ENCODE results near the gene DRGX. TPM values are rescaled to one million over a fixed set of nuclear protein-coding genes. Genes with fewer than 3 reads are reported as not detected.

The DRGX gene
- total and polyA plus RNA-seq, 10 of the 15 experiments (the other 5 are each of a cell fraction or from before 2014, with no cell fraction given), result not detected

GRCh38 chr10:49384268-49384953 lies 11.5 kb downstream of the DRGX start:
- DNase-seq (ENCODE audit: low read depth, low spot score) (no peak), FAIRE-seq (no peak), ATAC-seq (no peak)
- Histone ChIP-seq H3K27ac (ENCODE audit: control insufficient read depth, insufficient read depth) (no peak overlapping the region), H3K4me1 (ENCODE audit: control insufficient read depth, insufficient read depth, low read length) (no peaks in the 10 kb centered on the region), H3K4me3 (no peak overlapping the region), H3K27me3 (replicated peaks in 1 of 2; ENCODE audit: control insufficient read depth in 2 of 2, insufficient read depth in 2 of 2, low read length in 1 of 2) (peaks cover 1 to 6% of the 10 kb centered on the region in 2 experiments), H3K9ac (ENCODE audit: control insufficient read depth, insufficient read depth, low read length) (no peak overlapping the region), H3K79me2 (ENCODE audit: control insufficient read depth, insufficient read depth, low read length) (no peaks in the 10 kb centered on the region), H4K20me1 (ENCODE audit: control insufficient read depth, insufficient read depth) (no peaks in the 10 kb centered on the region), H2AFZ (ENCODE audit: control insufficient read depth, low read depth, low read length) (no peak overlapping the region), H3K36me3 (ENCODE audit: control insufficient read depth in 2 of 2, insufficient read depth in 2 of 2, low read length in 1 of 2) (no peaks in the 10 kb centered on the region), H3K9me3 (replicated peaks; ENCODE audit: control insufficient read depth, insufficient read depth, low read length) (no peaks in the 10 kb centered on the region), H3K4me2 (ENCODE audit: control insufficient read depth, insufficient read depth) (no peak overlapping the region)
- no TSS peak for BruUV-seq (replicated peaks)
- in situ Hi-C loops (cut with MboI) (no loop called here), intact Hi-C loops (cut with micrococcal nuclease; ENCODE audit: unreplicated experiment) (no loop called here)
- WGBS (ENCODE audit: insufficient coverage, insufficient replicate concordance, low lambda C conversion rate, missing lambda C conversion rate), result 30% methylated on average over 16 of the region's 16 CpGs
- ChIA-PET POLR2A (no interaction called here), CTCF (no interaction called here), SMC1A (ENCODE audit: uncharacterized antibody, unreplicated experiment) (no interaction called here), RAD21 (ENCODE audit: unreplicated experiment) (no interaction called here)
- TF ChIP-seq MEF2A (IDR thresholded peaks at IDR 0.05; ENCODE audit: insufficient read depth, low read depth, low read length) (no peak), BHLHE40 (IDR thresholded peaks at IDR 0.05; ENCODE audit: borderline replicate concordance in 1 of 2, low read depth in 2 of 2, low read length in 1 of 2) (no peak), POLR2AphosphoS5 (IDR thresholded peaks at IDR 0.05; ENCODE audit: low read length) (no peak), ZNF274 (IDR thresholded peaks at IDR 0.05; ENCODE audit: insufficient read depth, insufficient read length) (no peak), CHD2 (IDR thresholded peaks at IDR 0.05; ENCODE audit: borderline replicate concordance, low read depth, low read length) (no peak), MTA3 (IDR thresholded peaks at IDR 0.05; ENCODE audit: borderline replicate concordance, low read length) (no peak), TBL1XR1 (IDR thresholded peaks at IDR 0.05; ENCODE audit: low read depth, low read length) (no peak), KLF5 (IDR thresholded peaks at IDR 0.05; ENCODE audit: partially characterized antibody) (no peak), USF1 (IDR thresholded peaks at IDR 0.05; ENCODE audit: borderline replicate concordance, extremely low read length, insufficient read depth, low read depth, low read length) (no peak), SMAD5 (IDR thresholded peaks at IDR 0.05; ENCODE audit: low read depth) (no peak), BCL3 (IDR thresholded peaks at IDR 0.05; ENCODE audit: borderline replicate concordance, insufficient read depth, low read depth, low read length, poor library complexity, severe bottlenecking) (no peak), RAD51 (IDR thresholded peaks at IDR 0.05) (no peak), TAF1 (IDR thresholded peaks at IDR 0.05; ENCODE audit: borderline replicate concordance, low read depth, low read length) (no peak), SP1 (IDR thresholded peaks at IDR 0.05; ENCODE audit: low read depth, low read length) (no peak), ZNF24 (IDR thresholded peaks at IDR 0.05) (no peak), SREBF1 (IDR thresholded peaks at IDR 0.05; ENCODE audit: low read length) (no peak), RFX5 (IDR thresholded peaks at IDR 0.05; ENCODE audit: low read depth, low read length) (no peak)

Measured in GM12878 (cell line).